G401.6 (cell line): ENCODE measurements around the gene SMIM1.
"Not testable (repeated sequence)": the region's sequence is repeated elsewhere in the genome, so short reads cannot be mapped to it uniquely, and the experiment has no call there.

ENCODE experiments used
- FAIRE-seq: peaks from 2 replicates; lab custom pipeline; 2012; peaks lifted over from hg19 to GRCh38; lab: Jason Lieb, UNC

SMIM1 gene, protein sequence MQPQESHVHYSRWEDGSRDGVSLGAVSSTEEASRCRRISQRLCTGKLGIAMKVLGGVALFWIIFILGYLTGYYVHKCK

DNA sequence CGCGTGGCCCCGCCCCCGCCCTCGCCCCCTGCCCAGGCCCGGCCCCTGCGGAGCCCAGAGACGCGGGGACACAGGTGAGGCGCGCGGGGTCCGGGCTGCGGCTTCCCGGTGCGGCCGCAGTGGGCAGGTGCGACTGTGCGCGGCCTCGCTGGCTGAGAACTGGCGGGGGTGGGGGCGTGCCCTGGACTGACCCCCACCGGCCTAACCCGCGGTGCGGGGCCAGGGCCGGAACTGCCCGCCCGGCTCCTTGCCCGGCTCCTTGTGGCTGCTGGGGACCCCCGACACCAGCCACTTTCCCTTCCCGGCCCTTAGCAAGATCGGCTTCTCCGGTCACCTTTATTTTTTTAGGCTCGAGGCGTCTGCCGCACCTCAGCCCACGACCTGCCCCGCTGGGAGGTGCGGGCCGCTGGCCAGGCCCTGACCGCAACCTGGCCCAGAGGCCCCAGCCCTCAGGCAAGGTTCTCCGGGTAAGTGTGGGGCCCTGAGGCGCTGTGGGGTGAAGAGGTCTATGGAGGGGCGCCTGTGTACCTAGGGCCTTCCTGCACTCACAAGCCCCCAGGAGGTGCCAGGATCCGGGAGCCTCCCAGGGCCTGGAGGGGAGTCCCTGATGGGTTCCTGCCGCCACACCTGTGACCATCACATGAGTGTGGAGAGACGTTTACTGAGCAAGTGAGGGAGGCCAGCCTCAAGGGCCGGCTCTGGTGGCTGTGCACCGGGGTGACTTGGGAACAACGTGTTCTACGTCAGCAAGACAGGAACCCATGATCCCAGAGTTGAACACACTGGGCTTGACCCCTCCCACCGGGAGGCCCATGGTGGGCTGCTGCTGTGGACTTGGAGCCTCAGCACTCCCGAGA is at the start of gene SMIM1:
TSS of gene SMIM1 (plus strand) at position 35 of the 857 bp plus-strand sequence. CDS start 2,625 bp downstream, outside the sequence.
- no peak for FAIRE-seq

DNA sequence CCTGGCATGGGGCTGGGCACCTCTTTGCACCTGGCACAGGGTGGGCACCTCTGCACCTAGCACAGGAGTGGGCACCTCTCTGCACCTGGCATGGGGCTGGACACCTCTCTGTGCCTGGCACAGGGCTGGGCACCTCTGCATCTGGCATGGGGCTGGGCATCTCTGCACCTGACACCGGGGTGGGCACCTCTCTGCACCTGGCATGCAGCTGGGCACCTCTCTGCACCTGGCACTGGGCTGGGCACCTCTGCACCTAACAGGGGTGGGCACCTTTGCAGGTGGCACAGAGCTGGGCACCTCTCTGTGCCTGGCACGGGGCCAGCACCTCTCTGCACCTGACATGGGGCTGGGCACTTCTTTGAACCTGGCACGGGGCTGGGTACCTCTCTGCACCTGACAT is 49.7 kb upstream of the SMIM1 start:
- no peak for FAIRE-seq

DNA sequence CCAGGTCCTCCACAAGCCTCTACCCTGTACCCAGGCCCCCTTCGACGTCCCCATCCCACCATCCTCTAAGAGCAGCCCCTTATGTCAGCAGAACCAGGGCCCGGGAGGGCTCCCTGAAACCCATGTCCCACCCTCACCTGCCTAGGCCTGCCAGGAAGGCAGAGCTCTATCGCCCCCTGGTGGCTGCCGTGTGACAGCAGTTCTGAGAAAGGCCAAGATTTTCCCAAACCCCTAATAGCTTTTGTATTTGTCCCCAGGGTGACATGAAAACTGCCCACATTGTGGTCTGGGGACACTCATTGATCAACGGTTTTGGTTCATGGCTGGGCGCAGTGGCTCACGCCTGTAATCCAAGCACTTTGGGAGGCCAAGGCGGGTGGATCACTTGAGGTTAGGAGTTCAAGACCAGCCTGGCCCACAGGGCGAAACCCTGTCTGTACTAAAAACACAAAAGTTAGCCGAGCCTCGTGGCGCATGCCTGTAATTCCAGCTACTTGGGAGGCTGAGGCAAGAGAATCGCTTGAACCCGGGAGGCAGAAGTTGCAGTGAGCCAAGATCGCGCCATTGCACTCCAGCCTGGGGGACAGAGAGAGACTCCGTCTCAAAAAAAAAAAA is 48.0 kb upstream of the SMIM1 start:
- FAIRE-seq = not testable (repeated sequence)

DNA sequence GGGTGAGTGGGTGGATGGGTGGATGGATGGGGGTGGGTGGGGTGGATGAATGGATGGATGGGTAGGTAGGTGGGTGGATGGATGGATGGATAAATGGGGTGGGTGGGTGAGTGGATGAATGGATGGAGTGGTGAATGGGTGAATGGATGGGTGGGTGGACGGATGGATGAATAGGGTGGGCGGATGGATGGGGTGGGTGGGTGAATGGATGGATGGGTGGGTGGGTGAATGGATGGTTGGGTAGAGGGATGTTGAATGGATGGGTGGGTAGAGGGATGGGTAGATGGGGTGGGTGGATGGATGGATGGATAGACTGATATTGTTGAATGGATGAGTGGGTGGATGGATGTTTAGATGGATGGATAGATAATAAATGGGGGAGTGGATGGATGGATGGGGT is 47.2 kb upstream of the SMIM1 start:
- no peak for FAIRE-seq

DNA sequence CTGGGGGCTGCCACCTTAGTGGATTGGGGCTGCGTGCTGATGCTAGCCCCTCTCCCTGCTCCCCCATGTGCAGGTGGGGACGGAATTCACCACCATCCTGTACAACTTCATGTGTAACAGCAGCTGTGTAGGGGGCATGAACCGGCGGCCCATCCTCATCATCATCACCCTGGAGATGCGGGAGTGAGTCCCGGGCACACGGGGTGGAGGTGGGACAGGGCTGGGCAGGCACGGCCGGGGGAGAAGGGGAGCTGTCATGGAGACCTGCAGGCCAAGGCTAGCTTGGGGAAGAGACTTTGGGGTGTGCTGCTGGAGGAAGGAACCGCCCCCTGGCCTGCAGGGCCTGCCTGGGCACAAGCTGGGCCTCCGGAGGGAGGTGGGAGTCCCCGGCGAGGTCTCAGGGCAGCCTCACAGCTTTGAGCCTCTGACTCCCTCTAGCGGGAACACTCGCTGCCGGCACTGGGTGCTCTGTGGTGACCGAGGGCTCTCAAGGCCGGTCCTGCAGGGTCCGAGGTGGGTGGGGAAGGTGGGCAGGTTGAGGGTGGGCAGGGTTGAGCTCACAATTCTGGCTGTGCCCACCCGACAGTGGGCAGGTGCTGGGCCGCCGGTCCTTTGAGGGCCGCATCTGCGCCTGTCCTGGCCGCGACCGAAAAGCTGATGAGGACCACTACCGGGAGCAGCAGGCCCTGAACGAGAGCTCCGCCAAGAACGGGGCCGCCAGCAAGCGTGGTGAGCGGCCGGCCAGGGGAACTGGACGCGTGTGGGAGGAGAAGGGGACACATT is 45.3 kb upstream of the SMIM1 start:
- FAIRE-seq = no peak

DNA sequence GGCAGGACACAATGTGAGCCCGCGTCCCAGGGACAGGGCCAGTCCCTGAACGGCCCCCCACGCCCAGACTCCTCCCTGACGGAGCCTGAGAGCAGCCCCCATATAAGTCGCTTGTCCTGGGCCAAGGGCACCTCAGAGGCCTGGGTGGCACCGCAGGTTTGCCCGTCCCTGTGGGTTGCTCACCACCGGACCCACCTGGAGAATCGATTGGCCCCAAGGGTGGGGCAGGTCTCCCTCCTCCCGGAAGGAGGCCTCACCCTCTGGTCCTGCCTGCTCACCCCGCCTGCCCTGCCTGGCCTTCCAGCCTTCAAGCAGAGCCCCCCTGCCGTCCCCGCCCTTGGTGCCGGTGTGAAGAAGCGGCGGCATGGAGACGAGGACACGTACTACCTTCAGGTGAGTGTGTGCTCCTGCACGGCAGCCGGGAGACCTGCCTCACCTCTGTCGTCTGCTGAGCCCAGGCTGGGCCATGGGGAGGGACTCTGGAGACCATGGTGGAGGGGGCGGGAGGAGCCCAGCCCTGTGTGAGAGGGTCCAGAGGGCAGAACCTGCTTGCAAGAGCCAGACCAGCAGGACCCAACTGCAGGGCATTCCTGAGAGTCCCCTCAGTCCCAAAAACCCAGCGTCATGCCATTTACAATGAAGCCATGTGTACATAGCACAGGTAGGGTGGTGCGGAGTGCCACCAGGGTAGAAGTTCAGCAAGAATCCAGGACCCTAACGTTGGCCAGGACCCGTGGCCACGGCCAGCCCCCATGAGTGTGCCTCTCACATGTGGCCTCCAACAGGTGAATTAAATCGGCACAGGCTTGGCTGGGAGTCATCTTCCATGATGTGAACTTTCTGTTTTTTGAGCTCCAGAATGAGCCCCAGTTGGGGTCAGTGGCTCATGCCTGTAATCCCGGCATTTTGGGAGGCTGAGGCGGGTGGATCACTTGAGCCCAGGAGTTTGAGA is 44.4 kb upstream of the SMIM1 start:
- no peak for FAIRE-seq

DNA sequence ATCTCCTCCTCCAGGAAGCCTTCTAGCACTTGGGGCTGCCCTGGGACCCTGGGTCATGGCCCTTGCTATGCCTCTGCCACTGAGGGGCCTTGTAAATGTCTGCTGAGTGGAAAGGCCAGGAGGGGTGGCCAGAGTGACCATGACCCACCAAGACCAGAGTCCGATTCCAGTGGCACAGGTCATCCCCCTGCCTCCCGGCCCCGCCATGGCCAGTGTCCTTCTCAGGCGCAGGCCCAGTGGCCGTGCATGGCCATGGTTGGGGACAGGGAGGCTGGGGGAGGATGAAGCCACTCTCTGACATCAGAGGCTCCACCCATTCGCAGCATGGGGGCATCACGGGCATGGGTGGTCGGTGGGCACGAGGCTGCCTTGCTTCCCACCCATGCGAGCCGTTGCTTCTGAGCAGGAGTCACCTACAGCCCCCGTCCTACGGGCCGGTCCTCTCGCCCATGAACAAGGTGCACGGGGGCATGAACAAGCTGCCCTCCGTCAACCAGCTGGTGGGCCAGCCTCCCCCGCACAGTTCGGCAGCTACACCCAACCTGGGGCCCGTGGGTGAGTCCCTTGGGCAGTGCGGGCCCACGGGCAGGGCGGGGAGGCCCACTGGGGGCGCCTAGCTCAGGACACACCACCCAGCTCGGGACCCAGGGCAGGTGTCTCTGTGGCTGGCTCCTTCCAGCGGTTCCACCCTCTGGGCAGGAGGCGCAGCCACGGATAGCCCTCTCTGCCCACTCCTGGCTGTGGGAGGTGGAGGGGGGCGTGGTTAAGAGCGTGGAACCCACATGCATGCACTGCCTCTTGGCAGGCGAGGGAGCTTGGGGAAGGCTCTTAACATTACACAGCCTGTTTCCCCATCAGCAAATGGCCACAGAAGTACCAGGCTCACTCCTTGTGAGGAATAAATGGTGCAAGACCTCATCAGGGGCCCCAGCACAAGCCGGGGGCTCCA is 42.7 kb upstream of the SMIM1 start:
- no peak for FAIRE-seq

DNA sequence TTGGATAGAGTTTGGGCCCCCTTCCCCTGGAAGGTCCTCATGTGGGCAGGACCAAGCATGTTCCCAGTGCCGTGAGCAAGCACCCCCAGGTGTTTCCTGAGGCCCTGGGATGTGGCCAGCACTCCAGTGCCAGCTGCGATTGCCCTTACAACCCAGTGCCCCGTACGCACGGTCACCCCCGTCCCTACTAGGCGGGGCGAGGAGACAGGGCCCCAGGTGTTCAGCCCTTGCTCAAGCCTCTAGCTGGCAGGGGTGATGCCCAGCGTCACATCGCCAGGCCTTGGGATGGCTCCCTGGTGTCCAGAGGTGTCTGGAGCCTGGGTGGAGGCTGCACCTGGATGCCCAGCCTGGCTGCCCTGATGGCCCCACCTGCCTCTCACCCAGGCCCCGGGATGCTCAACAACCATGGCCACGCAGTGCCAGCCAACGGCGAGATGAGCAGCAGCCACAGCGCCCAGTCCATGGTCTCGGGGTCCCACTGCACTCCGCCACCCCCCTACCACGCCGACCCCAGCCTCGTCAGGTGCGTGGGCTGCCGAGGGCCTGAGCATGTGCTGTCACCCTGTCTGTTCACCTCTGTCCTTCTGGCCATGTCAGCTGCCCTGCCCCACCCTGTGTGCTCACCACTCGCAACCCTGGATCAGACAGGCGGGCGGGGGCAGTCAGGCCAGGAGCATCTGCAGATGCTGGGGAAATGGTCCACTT is 41.9 kb upstream of the SMIM1 start:
- FAIRE-seq = no peak

DNA sequence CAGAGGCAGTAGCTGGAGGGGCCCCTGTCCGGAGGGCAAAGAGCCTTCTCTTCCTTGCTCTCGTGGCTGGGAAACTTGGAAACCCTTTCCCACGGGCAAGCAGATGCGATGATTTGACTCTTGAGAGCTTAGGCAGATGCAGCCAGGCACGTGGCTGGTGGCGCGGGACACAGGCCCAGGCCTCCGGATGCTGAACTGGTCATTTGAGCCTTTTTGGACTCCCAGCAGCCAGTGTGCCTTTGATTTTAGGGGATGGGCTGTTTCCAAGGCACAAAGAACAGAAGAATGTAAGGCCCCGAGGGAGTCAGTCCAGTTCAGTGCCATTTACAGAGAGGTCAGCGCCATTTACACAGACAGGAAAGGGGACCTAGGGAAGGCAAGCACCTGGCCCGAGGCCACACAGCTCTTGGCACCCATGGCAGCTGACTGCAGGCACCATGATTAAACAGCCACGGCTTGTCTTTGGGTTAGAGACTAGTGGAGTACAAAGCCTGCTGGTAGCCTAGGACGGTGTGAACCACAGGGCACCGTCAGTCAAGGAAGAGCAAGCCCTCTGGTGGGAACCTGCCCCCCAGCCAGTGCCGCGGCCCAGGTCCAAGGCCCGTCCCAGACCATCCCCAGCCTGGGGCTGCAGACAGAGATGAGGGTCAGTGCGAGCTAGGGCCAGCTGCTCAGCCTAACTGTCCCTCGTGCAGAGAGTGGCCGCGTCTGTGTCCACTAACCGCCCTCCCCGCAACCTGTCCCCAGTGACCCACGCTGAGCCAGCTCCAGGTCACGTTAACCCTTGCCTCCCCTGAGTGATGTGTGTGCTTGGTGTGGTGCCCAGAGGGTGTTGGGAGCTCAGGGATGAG is 40.7 kb upstream of the SMIM1 start:
- FAIRE-seq = no peak

DNA sequence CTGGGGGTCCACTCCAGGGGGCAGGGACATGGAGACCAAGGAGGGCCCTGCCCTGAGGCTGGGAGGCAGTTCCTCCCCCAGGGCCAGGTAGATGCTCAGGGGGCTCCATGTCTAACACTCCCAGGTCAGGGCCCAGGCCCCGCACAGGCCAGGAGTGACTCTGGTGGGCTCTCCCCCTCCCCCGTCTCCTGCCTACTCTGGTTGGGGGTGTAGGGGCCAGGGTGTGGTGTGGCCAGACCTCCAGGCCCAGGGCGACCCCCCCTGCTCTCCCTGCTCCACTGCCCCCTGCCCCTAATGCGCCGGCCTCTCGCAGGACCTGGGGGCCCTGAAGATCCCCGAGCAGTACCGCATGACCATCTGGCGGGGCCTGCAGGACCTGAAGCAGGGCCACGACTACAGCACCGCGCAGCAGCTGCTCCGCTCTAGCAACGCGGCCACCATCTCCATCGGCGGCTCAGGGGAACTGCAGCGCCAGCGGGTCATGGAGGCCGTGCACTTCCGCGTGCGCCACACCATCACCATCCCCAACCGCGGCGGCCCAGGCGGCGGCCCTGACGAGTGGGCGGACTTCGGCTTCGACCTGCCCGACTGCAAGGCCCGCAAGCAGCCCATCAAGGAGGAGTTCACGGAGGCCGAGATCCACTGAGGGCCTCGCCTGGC is 40.0 kb upstream of the SMIM1 start:
- no peak for FAIRE-seq

DNA sequence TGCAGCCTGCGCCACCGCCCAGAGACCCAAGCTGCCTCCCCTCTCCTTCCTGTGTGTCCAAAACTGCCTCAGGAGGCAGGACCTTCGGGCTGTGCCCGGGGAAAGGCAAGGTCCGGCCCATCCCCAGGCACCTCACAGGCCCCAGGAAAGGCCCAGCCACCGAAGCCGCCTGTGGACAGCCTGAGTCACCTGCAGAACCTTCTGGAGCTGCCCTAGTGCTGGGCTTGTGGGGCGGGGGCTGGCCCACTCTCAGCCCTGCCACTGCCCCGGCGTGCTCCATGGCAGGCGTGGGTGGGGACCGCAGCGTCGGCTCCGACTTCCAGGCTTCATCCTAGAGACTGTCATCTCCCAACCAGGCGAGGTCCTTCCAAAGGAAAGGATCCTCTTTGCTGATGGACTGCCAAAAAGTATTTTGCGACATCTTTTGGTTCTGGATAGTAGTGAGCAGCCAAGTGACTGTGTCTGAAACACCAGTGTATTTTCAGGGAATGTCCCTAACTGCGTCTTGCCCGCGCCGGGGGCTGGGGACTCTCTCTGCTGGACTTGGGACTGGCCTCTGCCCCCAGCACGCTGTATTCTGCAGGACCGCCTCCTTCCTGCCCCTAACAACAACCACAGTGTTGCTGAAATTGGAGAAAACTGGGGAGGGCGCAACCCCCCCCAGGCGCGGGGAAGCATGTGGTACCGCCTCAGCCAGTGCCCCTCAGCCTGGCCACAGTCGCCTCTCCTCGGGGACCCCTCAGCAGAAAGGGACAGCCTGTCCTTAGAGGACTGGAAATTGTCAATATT is 39.3 kb upstream of the SMIM1 start:
- FAIRE-seq = no peak

DNA sequence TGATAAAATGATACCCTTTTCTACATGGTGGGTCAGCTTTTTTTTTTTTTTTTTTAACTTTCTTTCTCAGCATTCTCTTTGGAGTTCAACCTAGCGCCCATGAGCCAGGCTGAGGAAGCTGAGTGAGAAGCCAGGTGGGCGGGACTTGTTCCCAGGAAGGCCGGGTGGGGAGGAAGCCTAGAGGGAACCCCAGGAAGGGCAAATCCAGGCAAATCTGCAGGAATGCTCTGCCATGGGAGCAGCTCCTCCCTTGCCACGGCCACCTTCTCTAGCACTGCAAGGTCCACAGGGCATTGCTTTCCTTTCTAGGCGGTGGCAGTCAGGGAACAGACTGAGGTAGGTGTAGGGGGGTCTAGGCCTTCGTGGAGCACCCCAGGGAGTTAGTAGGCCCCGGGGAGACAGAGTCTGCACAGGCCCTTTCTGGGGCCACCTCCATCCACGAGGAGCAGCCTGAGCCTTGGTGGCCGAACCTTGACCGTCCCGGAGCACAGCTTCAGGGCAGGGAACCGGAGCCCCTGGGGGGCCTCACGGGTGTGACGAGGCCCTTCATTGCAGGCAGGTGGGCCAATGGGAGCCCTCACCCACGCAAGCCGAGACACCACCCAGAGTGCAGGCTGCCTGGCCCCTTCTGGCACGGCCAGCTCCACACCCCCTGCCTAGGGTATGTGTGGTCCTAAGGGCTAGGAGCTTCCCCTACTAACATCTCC is 38.5 kb upstream of the SMIM1 start:
- no peak for FAIRE-seq

DNA sequence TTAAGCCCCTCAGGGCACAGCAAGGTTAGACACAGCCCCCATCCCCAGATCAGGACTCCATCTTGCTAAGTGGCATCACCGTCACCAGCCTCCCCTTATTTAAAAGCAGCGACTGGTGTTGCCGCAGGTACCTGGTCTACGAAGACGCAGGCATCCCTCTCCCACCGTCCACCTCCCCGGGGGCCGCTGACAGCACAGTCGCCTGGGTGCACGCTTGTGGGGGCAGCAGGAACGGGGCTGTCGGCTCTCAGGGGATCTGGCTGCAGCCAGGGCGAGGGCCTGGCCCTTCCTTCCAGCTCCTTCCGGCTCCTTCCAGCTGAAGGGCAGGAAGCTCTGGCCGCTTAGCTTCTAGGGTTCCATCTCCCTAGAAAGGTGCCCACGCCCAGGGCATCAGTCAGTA is 37.9 kb upstream of the SMIM1 start:
- FAIRE-seq = no peak

DNA sequence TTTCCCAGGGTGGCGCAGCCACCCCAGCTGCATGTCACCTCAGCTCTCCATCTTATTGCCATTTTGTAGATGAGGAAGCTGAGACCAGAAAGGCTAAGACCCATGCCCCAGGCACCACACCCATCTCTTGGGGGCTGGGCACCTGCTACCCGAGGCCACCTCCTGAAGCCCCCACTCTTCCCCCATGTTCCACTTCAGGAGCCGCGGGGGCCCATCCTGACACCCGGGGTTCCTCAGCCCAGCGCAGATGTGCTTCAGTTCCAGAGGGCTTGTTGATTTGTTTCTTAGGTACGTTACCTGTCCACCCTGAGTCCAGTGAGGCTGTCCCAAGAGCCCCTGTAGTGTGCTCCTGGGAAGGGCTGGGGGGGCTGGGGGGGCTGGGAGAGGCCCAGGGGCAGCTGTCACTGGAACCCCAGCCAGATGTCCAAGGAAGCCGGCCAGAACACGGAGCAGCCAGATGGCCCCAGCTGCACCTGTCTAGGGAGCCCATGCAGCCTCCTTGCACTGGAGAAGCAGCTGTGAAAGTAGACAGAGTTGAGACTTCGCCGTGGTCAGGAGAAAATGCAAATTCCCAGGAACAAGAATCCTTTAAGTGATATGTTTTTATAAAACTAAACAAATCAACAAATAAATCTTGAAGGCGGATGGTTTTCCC is 37.4 kb upstream of the SMIM1 start:
- no peak for FAIRE-seq

DNA sequence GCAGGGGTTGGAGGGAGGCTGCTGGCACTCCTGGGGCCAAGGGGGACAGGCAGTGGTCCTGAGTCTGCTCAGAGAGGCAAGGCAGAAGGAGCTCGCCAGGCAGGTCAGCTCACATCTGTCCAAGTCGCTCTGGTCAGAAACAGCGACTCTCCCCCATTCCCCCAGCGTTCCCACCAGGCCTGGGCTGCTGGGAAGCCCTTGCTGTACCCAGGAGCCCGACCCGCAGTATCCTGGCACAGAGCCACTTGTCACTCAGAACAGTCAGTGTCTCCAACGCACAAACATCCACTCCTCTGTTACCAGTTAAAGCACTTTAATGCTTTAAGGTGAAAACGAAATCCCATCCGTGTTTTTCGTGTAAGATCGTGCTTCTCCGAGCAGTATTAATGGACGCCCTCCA is 36.9 kb upstream of the SMIM1 start:
- no peak for FAIRE-seq

DNA sequence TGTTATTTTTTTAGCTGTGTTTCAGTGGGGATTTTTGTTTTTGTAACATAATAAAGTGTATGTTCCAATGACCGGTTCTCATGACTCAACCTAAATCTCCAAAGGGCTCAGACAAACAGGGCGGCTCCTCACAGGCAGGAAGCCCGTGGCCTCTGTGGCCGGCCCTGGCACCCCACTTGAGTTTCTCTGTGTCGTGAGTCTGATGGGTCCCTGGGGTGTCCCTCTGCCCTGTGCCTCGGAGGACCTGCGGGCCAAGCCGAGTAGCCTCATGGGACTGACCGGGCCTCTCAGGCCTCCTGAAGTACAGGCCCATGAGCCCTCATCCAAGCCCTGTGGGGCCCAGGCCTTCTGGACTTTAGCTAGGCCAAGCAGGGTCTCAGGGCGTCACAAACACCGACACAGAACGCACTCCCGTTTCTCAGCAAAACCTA is 36.4 kb upstream of the SMIM1 start:
- FAIRE-seq = no peak
